KMS-11 (cell line): ENCODE measurements around the gene PLXNA4.

Experiments
- H2AFZ ChIP-seq: fragments of 200-600 bp; sonication (generic); 2 replicates; pipeline ENCODE4 v1.6.1; 2016; ENCODE audit warnings: antibody characterized with exemption, mixed run types, low read depth
- H3K27ac ChIP-seq: fragments of 200-600 bp; sonication (generic); 2 replicates; pipeline ENCODE4 v1.6.1; 2016; ENCODE audit warnings: mild to moderate bottlenecking, mixed run types
- H3K27me3 ChIP-seq: fragments of 200-600 bp; sonication (generic); 2 replicates; pipeline ENCODE4 v1.6.1; 2017; ENCODE audit warnings: mild to moderate bottlenecking, low read depth, mixed run types, moderate library complexity; ENCODE audit not compliant: insufficient read depth
- H3K36me3 ChIP-seq: fragments of 200-600 bp; sonication (generic); 2 replicates; pipeline ENCODE4 v1.6.1; 2017; ENCODE audit warnings: mild to moderate bottlenecking, mixed run types; ENCODE audit not compliant: insufficient read depth
- H3K4me1 ChIP-seq: fragments of 200-600 bp; sonication (generic); 2 replicates; pipeline ENCODE4 v1.6.1; 2016; ENCODE audit warnings: mild to moderate bottlenecking, low read depth, mixed run types; ENCODE audit not compliant: poor library complexity, severe bottlenecking
- H3K4me2 ChIP-seq: fragments of 200-600 bp; sonication (generic); 2 replicates; pipeline ENCODE4 v1.7.0; 2016; ENCODE audit warnings: mild to moderate bottlenecking, mixed run types
- H3K4me3 ChIP-seq: fragments of 200-600 bp; sonication (generic); IDR thresholded peaks from 2 replicates; pipeline ENCODE4 v1.6.1; 2017; ENCODE audit warnings: low read depth, low read length, mixed read lengths; ENCODE audit not compliant: insufficient read depth
- H3K79me2 ChIP-seq: fragments of 200-600 bp; sonication (generic); 2 replicates; pipeline ENCODE4 v1.6.1; 2016; ENCODE audit warnings: low read depth, mixed run types; ENCODE audit not compliant: insufficient read depth
- H3K9ac ChIP-seq: fragments of 200-600 bp; sonication (generic); 2 replicates; pipeline ENCODE4 v1.6.1; 2016; ENCODE audit warnings: mild to moderate bottlenecking, mixed run types
- H4K20me1 ChIP-seq: fragments of 200-600 bp; sonication (generic); 2 replicates; pipeline ENCODE4 v1.6.1; 2016; ENCODE audit warnings: mild to moderate bottlenecking, mixed run types; ENCODE audit not compliant: insufficient read depth
- TF ChIP-seq, protein P1 (sequence below): fragments of 200-600 bp; sonication (generic); conservative IDR thresholded peaks from 2 replicates; pipeline ENCODE4 v1.6.1; 2017; ENCODE audit warnings: low read depth, mild to moderate bottlenecking, antibody characterized with exemption, low read length, moderate library complexity, mixed read lengths

PLXNA4 gene

GRCh38 chr7:132494474-132494873 lies 81.8 kb downstream of the PLXNA4 start:
- Histone ChIP-seq H2AFZ (no peak overlapping the region), H4K20me1 (no peaks in the 10 kb centered on the region), H3K9ac (no peak overlapping the region), H3K27ac (no peak overlapping the region), H3K79me2 (no peaks in the 10 kb centered on the region), H3K4me3 (no peak overlapping the region), H3K36me3 (no peaks in the 10 kb centered on the region), H3K4me2 (no peak overlapping the region), H3K27me3 (no peaks in the 10 kb centered on the region), H3K4me1 (no peaks in the 10 kb centered on the region)
- TF ChIP-seq, protein P1, sequence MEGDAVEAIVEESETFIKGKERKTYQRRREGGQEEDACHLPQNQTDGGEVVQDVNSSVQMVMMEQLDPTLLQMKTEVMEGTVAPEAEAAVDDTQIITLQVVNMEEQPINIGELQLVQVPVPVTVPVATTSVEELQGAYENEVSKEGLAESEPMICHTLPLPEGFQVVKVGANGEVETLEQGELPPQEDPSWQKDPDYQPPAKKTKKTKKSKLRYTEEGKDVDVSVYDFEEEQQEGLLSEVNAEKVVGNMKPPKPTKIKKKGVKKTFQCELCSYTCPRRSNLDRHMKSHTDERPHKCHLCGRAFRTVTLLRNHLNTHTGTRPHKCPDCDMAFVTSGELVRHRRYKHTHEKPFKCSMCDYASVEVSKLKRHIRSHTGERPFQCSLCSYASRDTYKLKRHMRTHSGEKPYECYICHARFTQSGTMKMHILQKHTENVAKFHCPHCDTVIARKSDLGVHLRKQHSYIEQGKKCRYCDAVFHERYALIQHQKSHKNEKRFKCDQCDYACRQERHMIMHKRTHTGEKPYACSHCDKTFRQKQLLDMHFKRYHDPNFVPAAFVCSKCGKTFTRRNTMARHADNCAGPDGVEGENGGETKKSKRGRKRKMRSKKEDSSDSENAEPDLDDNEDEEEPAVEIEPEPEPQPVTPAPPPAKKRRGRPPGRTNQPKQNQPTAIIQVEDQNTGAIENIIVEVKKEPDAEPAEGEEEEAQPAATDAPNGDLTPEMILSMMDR = no peak

DNA sequence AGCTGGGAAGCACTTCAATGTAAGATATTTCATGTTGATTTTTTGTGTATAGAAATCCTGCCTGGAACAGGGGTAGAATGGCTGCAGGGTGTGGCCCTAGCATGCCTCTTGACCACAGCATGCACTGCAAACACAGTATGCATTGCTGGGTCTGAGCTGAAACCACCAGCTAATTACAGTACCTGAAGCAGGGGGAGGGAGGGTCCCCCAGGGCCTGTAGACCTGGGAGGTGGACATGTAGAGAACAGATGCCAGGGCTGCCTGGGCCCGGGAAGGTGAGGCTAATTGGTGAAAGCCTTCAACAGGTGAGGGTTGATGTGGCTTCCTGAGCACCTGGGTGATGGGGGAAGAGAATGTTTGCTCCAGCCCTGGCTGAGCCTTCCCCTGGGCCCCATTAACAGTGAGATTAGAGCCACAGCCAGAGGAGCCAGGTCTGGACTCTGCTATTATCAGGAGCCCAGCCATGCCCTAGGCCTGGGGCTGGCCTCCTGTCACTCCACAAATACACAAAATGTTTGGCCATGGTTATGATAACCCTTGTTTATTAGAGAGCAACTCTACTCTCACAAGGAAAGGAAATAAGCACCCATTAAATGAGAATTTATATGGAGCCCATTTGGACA lies 83.3 kb downstream of the PLXNA4 start:
- Histone ChIP-seq H3K27ac (no peak overlapping the region), H2AFZ (no peak overlapping the region), H4K20me1 (no peaks in the 10 kb centered on the region), H3K4me1 (no peaks in the 10 kb centered on the region), H3K4me2 (no peak overlapping the region), H3K79me2 (no peaks in the 10 kb centered on the region), H3K9ac (no peak overlapping the region), H3K4me3 (no peak overlapping the region), H3K36me3 (no peaks in the 10 kb centered on the region), H3K27me3 (no peaks in the 10 kb centered on the region)
- TF ChIP-seq, protein P1 = no peak

GRCh38 chr7:132491391-132491945 lies 84.8 kb downstream of the PLXNA4 start:
- no peak overlapping the region for H3K4me3 ChIP-seq
- no peaks in the 10 kb centered on the region for H4K20me1 ChIP-seq
- no peaks in the 10 kb centered on the region for H3K27me3 ChIP-seq
- H2AFZ ChIP-seq = no peak overlapping the region
- no peak overlapping the region for H3K4me2 ChIP-seq
- H3K79me2 ChIP-seq = no peaks in the 10 kb centered on the region
- no peak overlapping the region for H3K27ac ChIP-seq
- H3K36me3 ChIP-seq = no peaks in the 10 kb centered on the region
- TF ChIP-seq, protein P1 = no peak
- H3K4me1 ChIP-seq = no peaks in the 10 kb centered on the region
- no peak overlapping the region for H3K9ac ChIP-seq

GRCh38 chr7:132490474-132490873 lies 85.8 kb downstream of the PLXNA4 start:
- H2AFZ ChIP-seq = no peak overlapping the region
- H3K4me2 ChIP-seq = no peak overlapping the region
- TF ChIP-seq, protein P1 = no peak
- H3K4me3 ChIP-seq = no peak overlapping the region
- H3K9ac ChIP-seq = no peak overlapping the region
- no peaks in the 10 kb centered on the region for H3K4me1 ChIP-seq
- H3K79me2 ChIP-seq = no peaks in the 10 kb centered on the region
- H3K36me3 ChIP-seq = no peaks in the 10 kb centered on the region
- no peaks in the 10 kb centered on the region for H4K20me1 ChIP-seq
- no peaks in the 10 kb centered on the region for H3K27me3 ChIP-seq
- no peak overlapping the region for H3K27ac ChIP-seq
